ENCODE measurements around the gene MEAF6.

Gene MEAF6

DNA sequence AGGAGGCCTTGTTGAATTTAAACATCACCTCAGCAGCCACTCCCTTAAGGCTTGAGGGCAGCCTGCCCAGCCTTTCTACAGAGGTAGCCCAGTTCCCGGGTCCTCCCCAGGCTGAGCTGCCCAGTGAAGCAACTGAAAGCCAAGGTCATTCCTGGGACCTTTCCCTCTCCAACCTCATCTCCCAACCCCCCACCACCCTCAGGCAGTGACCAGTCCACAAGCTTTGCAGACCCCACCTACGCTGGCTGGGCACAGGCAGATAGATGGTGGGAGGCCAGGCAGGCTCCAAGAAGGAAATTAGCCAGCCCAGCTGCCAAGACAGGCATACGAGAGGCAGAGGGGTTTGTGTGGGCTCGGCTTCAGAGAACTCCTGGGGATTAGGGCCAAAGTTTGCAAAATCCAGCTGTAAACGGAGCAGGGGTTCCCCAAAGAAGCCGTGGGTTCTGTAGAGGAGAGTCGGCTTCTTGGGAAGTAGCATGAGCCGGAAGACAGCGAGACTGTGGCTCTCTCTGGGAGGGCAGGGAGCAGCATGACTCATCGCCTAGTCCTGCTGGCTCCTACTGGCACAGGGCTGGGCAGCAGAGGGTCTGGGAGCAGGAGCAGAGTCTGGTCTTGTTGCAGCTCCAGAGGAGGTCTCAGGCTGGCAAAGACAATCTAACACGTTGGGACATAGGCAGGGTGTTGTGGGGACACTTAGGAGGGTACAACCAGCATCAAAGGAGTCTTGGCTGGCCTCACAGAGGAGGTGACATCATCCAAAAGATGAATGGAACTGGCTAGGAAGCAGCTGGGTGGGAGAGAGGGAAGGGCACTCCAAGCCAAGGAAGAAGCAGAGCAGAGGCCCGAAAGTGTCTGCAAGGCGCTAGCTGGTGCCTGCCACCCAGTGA lies 43.0 kb downstream of the MEAF6 start:
- peak; percentile 43 for DNase-seq

DNA sequence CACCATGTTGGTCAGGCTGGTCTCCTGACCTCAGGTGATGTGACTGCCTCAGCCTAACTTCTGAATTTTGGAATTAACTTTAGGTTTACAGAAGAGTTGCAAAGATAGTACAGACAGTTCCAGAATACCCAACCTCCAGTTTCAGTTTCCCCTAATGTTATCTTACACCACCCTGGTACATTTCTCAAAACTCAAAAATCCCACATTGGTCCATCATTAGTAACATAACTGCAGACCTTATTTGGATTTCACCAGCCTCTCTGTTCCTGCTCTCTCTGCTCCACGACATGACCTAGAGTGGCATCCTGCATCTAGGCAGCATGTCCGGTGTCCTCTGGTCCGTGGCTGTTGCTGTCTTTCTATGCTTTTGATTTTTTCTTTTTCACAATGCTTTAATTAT lies 45.2 kb downstream of the MEAF6 start:
- DNase-seq: no peak

DNA sequence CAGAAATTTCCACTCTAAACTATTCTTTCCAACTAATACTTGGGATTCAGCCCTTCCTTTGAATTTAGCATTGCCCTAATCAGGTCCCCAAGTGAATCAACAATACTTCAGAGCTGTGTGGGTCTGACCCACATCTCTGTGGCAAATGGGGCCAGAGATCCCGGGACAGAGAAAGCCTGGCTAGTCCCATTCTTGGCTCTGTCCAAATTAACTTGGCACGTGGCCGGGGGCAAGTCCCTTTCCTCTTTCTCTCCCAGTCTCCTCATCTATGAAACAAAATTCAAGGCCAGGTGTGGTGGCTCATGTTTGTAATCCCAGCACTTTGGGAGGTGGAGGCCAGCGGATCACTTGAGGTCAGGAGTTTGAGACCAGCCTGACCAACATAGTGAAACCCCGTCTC lies 46.5 kb downstream of the MEAF6 start:
- DNase-seq: no peak

DNA sequence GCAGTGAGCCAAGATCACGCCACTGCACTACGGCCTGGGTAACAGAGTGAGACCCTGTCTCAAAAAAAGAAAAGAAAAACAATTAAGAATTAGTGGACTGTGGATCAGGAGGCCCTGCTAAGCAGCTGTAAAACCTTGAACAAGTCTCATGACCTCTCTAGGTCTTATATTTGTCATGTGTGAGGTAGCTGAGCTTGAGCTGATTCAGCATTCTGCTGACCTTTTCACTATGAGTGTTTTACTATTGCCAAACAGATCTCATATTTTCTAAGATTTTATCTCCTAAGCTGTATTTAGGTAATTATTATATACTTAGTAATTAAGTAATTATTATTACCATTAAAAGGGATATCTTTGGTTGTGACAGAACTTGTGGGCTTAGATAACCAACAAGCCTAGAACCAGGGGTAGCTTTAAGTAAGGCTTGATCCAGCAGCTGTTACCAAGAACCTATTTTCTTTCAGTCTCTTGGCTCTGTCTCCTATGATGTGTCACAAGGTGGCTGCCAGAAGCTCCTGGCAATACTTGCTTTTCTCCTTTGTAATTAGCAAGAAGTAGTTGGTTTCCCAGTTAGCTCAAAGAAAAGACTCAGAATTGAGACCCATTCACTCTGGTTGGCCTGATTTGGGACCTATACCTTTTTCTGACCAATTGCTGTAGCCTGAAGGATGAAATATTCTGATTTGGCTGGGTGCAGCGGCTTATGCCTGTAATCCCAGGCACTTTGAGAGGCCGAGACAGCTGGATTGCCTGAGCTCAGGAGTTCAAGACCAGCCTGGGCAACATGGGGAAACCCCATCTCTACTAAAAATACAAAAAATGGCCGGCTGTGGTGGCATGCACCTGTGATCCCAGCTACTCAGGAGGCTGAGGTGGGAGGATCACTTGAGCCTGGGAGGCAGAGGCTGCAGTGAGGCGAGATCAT lies 48.7 kb downstream of the MEAF6 start:
- DNase-seq: no peak

DNA sequence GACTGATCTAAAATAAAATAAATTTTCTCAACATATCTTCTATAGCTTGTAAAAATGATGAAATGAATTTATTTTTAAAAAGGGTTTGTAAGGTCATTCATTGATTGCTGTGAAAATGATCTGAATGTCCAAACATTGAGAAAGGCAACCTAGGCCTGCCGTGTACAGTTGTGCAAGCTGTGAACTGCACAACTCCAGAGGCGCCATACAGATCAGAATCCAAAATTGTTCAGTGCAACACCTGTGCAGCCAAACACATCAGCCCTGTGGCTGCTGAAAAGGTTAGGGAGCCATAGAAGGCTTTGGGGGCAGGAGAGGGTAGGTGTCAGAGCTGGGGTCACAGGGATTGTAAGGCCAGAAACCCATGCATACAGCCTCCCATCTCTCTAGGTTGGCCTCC lies 50.1 kb downstream of the MEAF6 start:
- DNase-seq: no peak

DNA sequence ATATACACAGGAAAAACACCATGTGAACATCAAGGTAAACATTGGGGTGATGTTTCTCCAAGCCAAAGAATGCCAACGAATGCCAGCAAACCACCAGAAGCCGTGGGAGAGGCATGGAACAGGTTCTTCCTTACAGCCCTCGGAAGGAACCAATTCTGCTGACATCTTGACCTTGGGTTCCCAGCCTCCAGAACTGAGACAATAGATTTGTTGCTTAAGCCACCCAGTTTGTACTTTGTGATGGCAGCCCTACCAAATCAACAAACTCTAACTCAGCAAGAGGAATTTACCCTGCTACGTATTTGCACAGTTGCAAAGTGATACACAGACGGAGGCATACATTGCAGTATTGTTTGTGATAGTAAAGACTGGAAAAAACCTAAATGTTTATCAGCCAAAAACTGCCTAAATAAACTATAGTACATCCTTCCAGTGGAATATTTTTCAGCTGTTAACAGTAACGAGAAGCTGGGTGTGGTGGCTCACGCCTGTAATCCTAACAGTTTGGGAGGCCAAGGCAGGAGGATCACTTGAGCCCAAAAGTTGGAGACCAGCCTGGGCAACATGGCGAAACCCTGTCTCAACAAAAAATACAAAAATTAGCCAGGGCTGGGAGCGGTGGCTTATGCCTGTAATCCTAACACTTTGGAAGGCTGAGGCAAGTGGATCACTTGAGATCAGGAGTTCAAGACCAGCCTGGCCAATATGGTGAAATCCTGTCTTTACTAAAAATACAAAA lies 52.7 kb downstream of the MEAF6 start:
- DNase-seq: no peak

- no peak for DNase-seq
Observed at GRCh38 chr1:37458551-37458950, 56.0 kb downstream of the MEAF6 start.

- no peak for DNase-seq
Observed at GRCh38 chr1:37456614-37457013, 58.0 kb downstream of the MEAF6 start.

DNA sequence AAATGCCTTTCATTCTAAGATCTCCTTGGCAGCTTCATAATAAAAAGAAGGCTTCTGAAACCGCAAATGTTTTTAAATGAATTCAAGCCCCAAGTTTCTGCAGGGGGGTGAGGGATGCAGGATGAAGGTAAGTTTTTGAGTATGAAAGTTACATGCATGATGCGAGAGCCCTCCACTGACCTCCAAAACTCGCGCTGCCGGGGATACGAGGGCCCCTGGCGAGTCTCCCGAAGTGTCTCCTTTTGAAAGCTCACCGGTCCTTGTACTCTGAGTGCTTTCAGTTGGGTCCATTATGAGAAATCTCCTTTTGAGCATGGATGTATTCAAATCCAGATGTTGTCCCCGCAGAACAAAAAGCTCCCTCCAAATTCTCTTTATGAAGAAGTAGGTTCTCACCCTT lies 59.0 kb downstream of the MEAF6 start:
- no peak for DNase-seq

DNA sequence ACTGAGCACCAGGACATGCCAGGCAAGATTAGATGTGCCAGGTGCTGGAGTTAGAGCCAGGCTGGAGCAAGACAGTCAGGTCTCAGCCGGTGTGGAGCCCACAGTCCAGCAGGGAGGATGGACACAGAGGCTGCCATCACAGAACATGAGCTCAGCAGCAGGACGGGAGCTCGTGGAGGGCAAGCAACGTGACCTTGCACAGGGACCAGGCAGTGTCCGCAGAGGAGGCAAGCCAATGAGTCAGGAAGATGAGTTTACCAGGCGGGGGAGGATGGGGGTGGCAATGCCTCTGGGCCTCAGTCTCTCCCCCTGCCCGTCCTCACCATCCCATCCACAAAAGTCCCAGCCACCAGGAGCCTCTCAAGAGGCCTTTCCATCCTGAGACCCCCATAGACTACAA lies 60.9 kb downstream of the MEAF6 start:
- DNase-seq: no peak

- DNase-seq: no peak
Observed at GRCh38 chr1:37452416-37452815, 62.1 kb downstream of the MEAF6 start.

GRCh38 chr1:37449936-37450335 lies 64.6 kb downstream of the MEAF6 start:
- peak; percentile 41 for DNase-seq

- no peak for DNase-seq
Observed at GRCh38 chr1:37448691-37449417, 65.7 kb downstream of the MEAF6 start.

DNA sequence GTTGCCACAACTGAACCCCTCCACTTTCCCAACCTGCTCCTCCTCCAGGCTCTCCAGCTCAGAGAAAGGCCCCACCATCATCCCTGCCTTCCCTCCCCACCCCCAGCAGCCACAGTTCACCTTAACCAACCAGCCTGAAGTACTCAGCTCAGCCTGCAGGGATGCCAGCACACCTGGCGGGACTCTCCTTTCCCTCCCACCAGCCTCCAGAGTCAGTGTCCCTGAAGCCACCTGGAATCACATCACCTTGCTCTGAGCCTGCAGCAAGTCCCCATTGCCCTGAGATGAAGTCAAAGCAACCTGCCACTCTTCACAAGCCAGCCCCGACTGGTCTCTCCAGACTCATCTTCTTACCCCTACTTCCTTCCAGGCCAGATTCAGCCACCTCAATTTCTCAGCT lies 66.4 kb downstream of the MEAF6 start:
- DNase-seq: no peak

- no peak for DNase-seq
Observed at GRCh38 chr1:37446874-37447273, 67.7 kb downstream of the MEAF6 start.

DNA sequence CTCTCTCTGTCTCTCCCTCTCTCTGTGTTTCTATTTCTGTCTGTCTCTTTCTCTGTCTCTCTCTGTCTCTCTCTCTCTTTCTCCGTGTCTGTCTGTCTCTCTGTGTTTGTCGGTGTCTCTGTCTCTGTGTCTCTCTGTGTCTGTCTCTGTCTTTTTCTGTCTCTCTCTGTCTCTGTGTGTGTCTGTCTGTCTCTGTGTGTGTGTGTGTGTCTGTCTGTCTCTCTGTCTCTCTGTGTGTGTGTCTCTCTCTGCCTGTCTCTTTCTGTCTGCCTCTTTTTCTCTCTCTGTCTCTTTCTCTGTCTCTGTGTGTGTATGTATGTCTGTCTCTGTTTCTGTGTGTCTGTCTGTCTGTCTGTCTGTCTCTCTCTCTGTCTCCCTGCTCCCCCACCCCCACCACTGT lies 71.9 kb downstream of the MEAF6 start:
- DNase-seq: no peak

Measured in CD4-positive, alpha-beta T cell treated with Interferon gamma for 1 hour (primary cell).